B cell (primary cell): ENCODE data around the gene ZBTB4. TPM values are rescaled to one million over a fixed set of nuclear protein-coding genes. Genes with fewer than 3 reads are reported as not detected.
"Not testable (repeated sequence)": the region's sequence is repeated elsewhere in the genome, so short reads cannot be mapped to it uniquely, and the experiment has no call there.

Experiments
- ATAC-seq: fragments of 200-7000 bp; cut with Tn5 transposase; one replicate; pipeline ENCODE4 v1.10.0; 2021; ENCODE audit warnings: low read depth, mild to moderate bottlenecking, moderate number of reproducible peaks, moderate library complexity
- CTCF ChIA-PET: fragments of 350-600 bp; sonication (Branson Sonifier 250); formaldehyde crosslinking; loops from one replicate; lab custom pipeline; 2021; ENCODE audit warnings: antibody characterized with exemption, inconsistent platforms; lab: Charles Lee
- POLR2A ChIA-PET: fragments of 350-600 bp; sonication (Branson Sonifier 250); formaldehyde crosslinking; loops from one replicate; lab custom pipeline; 2021; ENCODE audit warnings: antibody characterized with exemption; lab: Charles Lee
- DNase-seq: peaks from one replicate; pipeline ENCODE4 v3.0.0; 2013
- H2AFZ ChIP-seq: 2 replicates; pipeline ENCODE4 v1.6.1; 2012; ENCODE audit warnings: mild to moderate bottlenecking, low read depth, low read length; ENCODE audit not compliant: insufficient read depth, poor library complexity, severe bottlenecking
- H3K27ac ChIP-seq, 2 donors: 1 replicate in 1 of 2; 2 replicates in 1 of 2; pipeline ENCODE4 v1.5.1; 2012 to 2013; ENCODE audit warnings: low read length in 2 of 2, mild to moderate bottlenecking in 2 of 2, moderate library complexity in 1 of 2
- H3K27me3 ChIP-seq, 4 experiments: fragments of 200-600 bp in 1 of 4; sonication (generic) in 1 of 4; replicated peaks in 1 of 4; 1 replicate in 2 of 4; 2 replicates in 2 of 4; pipeline versions ENCODE4 v1.6.1 to v1.7.0; 2013 to 2016; ENCODE audit warnings: low read length in 3 of 4, mild to moderate bottlenecking in 2 of 4, mixed read lengths in 1 of 4, moderate library complexity in 1 of 4; ENCODE audit not compliant: insufficient read depth in 4 of 4, control insufficient read depth in 3 of 4; ENCODE audit errors: control extremely low read depth in 1 of 4
- H3K36me3 ChIP-seq, 2 experiments: replicated peaks in 1 of 2; 1 replicate in 1 of 2; 2 replicates in 1 of 2; pipeline versions ENCODE4 v1.6.1 to v1.7.1; 2013; ENCODE audit warnings: low read length in 1 of 2; ENCODE audit not compliant: insufficient read depth in 2 of 2, control insufficient read depth in 1 of 2; ENCODE audit errors: control extremely low read depth in 1 of 2, extremely low read depth in 1 of 2
- H3K4me1 ChIP-seq, 2 donors: fragments of 200-600 bp in 1 of 2; sonication (generic) in 1 of 2; 1 replicate in 1 of 2; 2 replicates in 1 of 2; pipeline versions ENCODE4 v1.5.1 to v1.6.1; 2013 to 2017; ENCODE audit warnings: low read length in 2 of 2; ENCODE audit not compliant: control insufficient read depth in 2 of 2, insufficient read depth in 2 of 2
- H3K4me2 ChIP-seq: replicated peaks from 2 replicates; pipeline ENCODE3; 2012; ENCODE audit warnings: mild to moderate bottlenecking, low read depth, low read length; ENCODE audit not compliant: poor library complexity, severe bottlenecking
- H3K4me3 ChIP-seq, 5 experiments: fragments of 200-600 bp in 1 of 5; sonication (generic) in 1 of 5; 1 replicate in 3 of 5; 2 replicates in 2 of 5; pipeline versions ENCODE4 v1.5.1 to v1.7.0; 2011 to 2016; ENCODE audit warnings: low read length in 4 of 5, mild to moderate bottlenecking in 4 of 5, low read depth in 2 of 5, control low read depth in 1 of 5, moderate library complexity in 1 of 5; ENCODE audit not compliant: insufficient read depth in 1 of 5; ENCODE audit errors: control extremely low read depth in 1 of 5, extremely low read depth in 1 of 5
- H3K79me2 ChIP-seq: fragments of 200-600 bp; sonication (generic); one replicate; pipeline ENCODE4 v1.6.0; 2016; ENCODE audit warnings: low read length; ENCODE audit not compliant: control insufficient read depth, insufficient read depth
- H3K9ac ChIP-seq: fragments of 200-600 bp; sonication (generic); 2 replicates; pipeline ENCODE4 v1.6.1; 2017; ENCODE audit warnings: mild to moderate bottlenecking, low read length, moderate library complexity
- H3K9me3 ChIP-seq, 3 donors: one replicate each; pipeline versions ENCODE4 v1.6.1 to v1.7.1; 2013; ENCODE audit warnings: low read length in 2 of 3; ENCODE audit not compliant: control insufficient read depth in 2 of 3, insufficient read depth in 1 of 3; ENCODE audit errors: control extremely low read depth in 1 of 3
- H4K20me1 ChIP-seq: 2 replicates; pipeline ENCODE4 v1.6.0; 2012; ENCODE audit warnings: mild to moderate bottlenecking, low read length; ENCODE audit not compliant: insufficient read depth, control insufficient read depth, poor library complexity, severe bottlenecking
- H3K27ac Mint-ChIP-seq: one replicate; pipeline ENCODE4 v1.8.0; 2021; ENCODE audit warnings: mixed read lengths
- H3K27me3 Mint-ChIP-seq: one replicate; pipeline ENCODE4 v1.8.0; 2021; ENCODE audit warnings: mixed read lengths
- H3K4me1 Mint-ChIP-seq: one replicate; pipeline ENCODE4 v1.8.0; 2021; ENCODE audit warnings: mixed read lengths
- H3K4me3 Mint-ChIP-seq: one replicate; pipeline ENCODE4 v1.8.0; 2021; ENCODE audit warnings: mixed read lengths
- H3K9me3 Mint-ChIP-seq: one replicate; pipeline ENCODE4 v1.8.0; 2022; ENCODE audit warnings: mixed read lengths; ENCODE audit not compliant: insufficient read depth
- EZH2 ChIP-seq: IDR thresholded peaks from 2 replicates; pipeline ENCODE4 v1.6.1; 2012; ENCODE audit warnings: borderline replicate concordance, low read depth, mild to moderate bottlenecking, moderate library complexity, low read length; ENCODE audit not compliant: insufficient read depth, poor library complexity, severe bottlenecking
- WGBS: methylation state at CpG from one replicate; pipeline ENCODE4 v1.1.5; 2013; ENCODE audit warnings: missing lambda C conversion rate; ENCODE audit not compliant: insufficient coverage; 5-methylcytosine and 5-hydroxymethylcytosine counted together
- intact Hi-C: fragments of 100-400 bp; cut with micrococcal nuclease; formaldehyde crosslinking; loops from one replicate; pipeline ENCODE4 v1.10.0; 2022
- polyA plus RNA-seq: library from polyadenylated mRNA; depleted of rRNA; stranded (reverse); fragments of >200 nt; gene quantifications from 2 replicates; pipeline ENCODE4 v1.2.3, GENCODE V29; 2012
- total RNA-seq, 2 donors: library from RNA; stranded (reverse); fragments of 120-200 nt in 1 of 2; gene quantifications; 1 replicate in 1 of 2; 2 replicates in 1 of 2; pipeline versions ENCODE4 v1.2.3 to v1.2.4, GENCODE V29; 2013 to 2022
- TF ChIP-seq, protein P1 (sequence below): fragments of 200-600 bp; IDR thresholded peaks from one replicate; pipeline ENCODE4 v1.8.0; 2022; ENCODE audit warnings: antibody characterized with exemption, mild to moderate bottlenecking

The ZBTB4 gene
- total and polyA plus RNA-seq, 2 donors (not counting 1 experiment from before 2014, with no cell fraction given), result 19.2 to 62.4 TPM

- not testable (repeated sequence) for H3K4me3 Mint-ChIP-seq
- Histone ChIP-seq H3K79me2 (peaks cover 86% of the 10 kb centered on the region), H3K4me1 (peaks cover 21 to 40% of the 10 kb centered on the region in 2 donors)
Observed at GRCh38 chr17:7474767-7475166, 4.7 kb downstream of the ZBTB4 start.

GRCh38 chr17:7471729-7472128, 7.7 kb downstream of the ZBTB4 start:
- ATAC-seq (no peak), DNase-seq (no peak)
- no peaks in the 10 kb centered on the region for H3K27me3 Mint-ChIP-seq
- peaks cover 40% of the 10 kb centered on the region for H3K4me1 Mint-ChIP-seq
- peak overlapping the region in 1 of 2 donors; percentile 2 for H3K27ac ChIP-seq
- TF ChIP-seq, protein P1, sequence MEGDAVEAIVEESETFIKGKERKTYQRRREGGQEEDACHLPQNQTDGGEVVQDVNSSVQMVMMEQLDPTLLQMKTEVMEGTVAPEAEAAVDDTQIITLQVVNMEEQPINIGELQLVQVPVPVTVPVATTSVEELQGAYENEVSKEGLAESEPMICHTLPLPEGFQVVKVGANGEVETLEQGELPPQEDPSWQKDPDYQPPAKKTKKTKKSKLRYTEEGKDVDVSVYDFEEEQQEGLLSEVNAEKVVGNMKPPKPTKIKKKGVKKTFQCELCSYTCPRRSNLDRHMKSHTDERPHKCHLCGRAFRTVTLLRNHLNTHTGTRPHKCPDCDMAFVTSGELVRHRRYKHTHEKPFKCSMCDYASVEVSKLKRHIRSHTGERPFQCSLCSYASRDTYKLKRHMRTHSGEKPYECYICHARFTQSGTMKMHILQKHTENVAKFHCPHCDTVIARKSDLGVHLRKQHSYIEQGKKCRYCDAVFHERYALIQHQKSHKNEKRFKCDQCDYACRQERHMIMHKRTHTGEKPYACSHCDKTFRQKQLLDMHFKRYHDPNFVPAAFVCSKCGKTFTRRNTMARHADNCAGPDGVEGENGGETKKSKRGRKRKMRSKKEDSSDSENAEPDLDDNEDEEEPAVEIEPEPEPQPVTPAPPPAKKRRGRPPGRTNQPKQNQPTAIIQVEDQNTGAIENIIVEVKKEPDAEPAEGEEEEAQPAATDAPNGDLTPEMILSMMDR, result no peak
- TF ChIP-seq EZH2, result no peak
- ChIA-PET CTCF (interaction anchor here (1.5 kb wide), 1 partner anchor 116 kb away, joined by 4 read pairs; no protein-coding TSS in a partner anchor), POLR2A (interaction anchor here (1.2 kb wide), 1 partner anchor 8 kb away, joined by 5 read pairs; the partner anchor contains the start of gene ZBTB4)
- H3K4me3 Mint-ChIP-seq, result no peak overlapping the region
- peaks cover 0 to 4% of the 10 kb centered on the region in 2 experiments for H3K36me3 ChIP-seq
- H3K9me3 ChIP-seq, result no peaks in the 10 kb centered on the region
- no peaks in the 10 kb centered on the region for H3K27me3 ChIP-seq
- H3K4me1 ChIP-seq, result peaks cover 12 to 30% of the 10 kb centered on the region in 2 donors
- H3K27ac Mint-ChIP-seq, result peak overlapping the region; percentile 15
- peaks cover 76% of the 10 kb centered on the region for H3K79me2 ChIP-seq
- H2AFZ ChIP-seq, result no peak overlapping the region
- no peak overlapping the region for H3K4me2 ChIP-seq
- intact Hi-C loops, result no loop called here
- peaks cover 79% of the 10 kb centered on the region for H4K20me1 ChIP-seq
- H3K9me3 Mint-ChIP-seq, result no peaks in the 10 kb centered on the region
- no peak overlapping the region for H3K4me3 ChIP-seq
- no peak overlapping the region for H3K9ac ChIP-seq
- WGBS, result 87% methylated on average over 2 of the region's 2 CpGs

More at GRCh38 chr17:7474767-7475166, 4.7 kb downstream of the ZBTB4 start:
- H3K36me3 ChIP-seq, DNase-seq, H3K27ac Mint-ChIP-seq, H3K9me3 Mint-ChIP-seq, H3K27ac ChIP-seq, H3K4me2 ChIP-seq, H3K27me3 Mint-ChIP-seq, H3K4me3 ChIP-seq, H2AFZ ChIP-seq, H3K9ac ChIP-seq, H3K27me3 ChIP-seq, H3K9me3 ChIP-seq, intact Hi-C loops, ATAC-seq: not testable (repeated sequence)
- 99% methylated on average over 6 of the region's 8 CpGs for WGBS
- ChIA-PET POLR2A (interaction anchor here (0.7 kb wide), 1 partner anchor 8 kb away, joined by 9 read pairs; no protein-coding TSS in a partner anchor), CTCF (interaction anchor here (2.5 kb wide), 1 partner anchor 38 kb away, joined by 10 read pairs; no protein-coding TSS in a partner anchor)
- peaks cover 74% of the 10 kb centered on the region for H4K20me1 ChIP-seq
- H3K4me1 Mint-ChIP-seq, result peaks cover 48% of the 10 kb centered on the region

DNA sequence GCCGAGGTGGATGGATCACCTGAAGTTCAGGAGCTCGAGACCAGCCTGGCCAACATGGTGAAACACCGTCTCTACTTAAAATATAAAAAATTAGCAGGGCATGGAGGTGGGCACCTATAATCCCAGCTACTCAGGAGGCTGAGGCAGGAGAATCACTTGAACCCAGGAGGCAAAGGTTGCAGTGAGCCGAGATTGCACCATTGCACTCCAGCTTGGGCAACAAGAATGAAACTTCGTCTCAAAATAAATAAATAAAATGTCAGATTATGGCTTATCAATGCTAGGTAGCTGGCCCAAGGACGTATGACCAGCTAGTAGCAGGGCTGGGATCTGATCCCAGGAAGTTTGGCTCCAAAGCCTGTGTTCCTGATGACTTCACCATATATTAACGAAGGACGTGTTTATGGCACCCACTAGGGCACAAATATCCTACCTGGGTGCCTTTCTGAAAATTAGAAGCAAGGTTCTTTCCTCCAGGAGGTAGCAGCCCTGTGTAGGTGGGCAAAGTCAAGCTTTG, 8.9 kb downstream of the ZBTB4 start:
- intact Hi-C loops, H3K27ac Mint-ChIP-seq, H3K4me3 ChIP-seq, DNase-seq, H3K4me3 Mint-ChIP-seq, H3K4me2 ChIP-seq, H3K9me3 Mint-ChIP-seq, ATAC-seq, H3K9me3 ChIP-seq, H3K27me3 ChIP-seq, H3K27me3 Mint-ChIP-seq, H3K27ac ChIP-seq, H2AFZ ChIP-seq, H3K9ac ChIP-seq: not testable (repeated sequence)
- peaks cover 30% of the 10 kb centered on the region for H3K4me1 Mint-ChIP-seq
- CTCF ChIA-PET, result interaction anchor here (1.5 kb wide), 1 partner anchor 115 kb away, joined by 4 read pairs; no protein-coding TSS in a partner anchor
- POLR2A ChIA-PET, result interaction anchor here (0.6 to 1.2 kb wide), 4 partner anchors 9 to 120 kb away, joined by 3 to 6 read pairs (median 4); partner anchors contain the start of gene ZBTB4
- 100% methylated on average over 7 of the region's 8 CpGs for WGBS
- Histone ChIP-seq H4K20me1 (peaks cover 73% of the 10 kb centered on the region), H3K4me1 (peaks cover 8 to 21% of the 10 kb centered on the region in 2 donors), H3K36me3 (peaks cover 0 to 12% of the 10 kb centered on the region in 2 experiments), H3K79me2 (peaks cover 66% of the 10 kb centered on the region)
